C4-2B (cell line): ENCODE measurements around the gene CTSW.

Experiments used
- H3K27ac ChIP-seq: fragments of 450-650 bp; 2 replicates; pipeline ENCODE4 v1.5.1; 2017
- ZFX ChIP-seq: fragments of 450-650 bp; IDR thresholded peaks from 2 replicates; pipeline ENCODE4 v1.6.1; 2017
- TF ChIP-seq, protein P1 (sequence below): fragments of 450-650 bp; conservative IDR thresholded peaks from 2 replicates; pipeline ENCODE4 v1.5.1; 2017; ENCODE audit warnings: mild to moderate bottlenecking

CTSW gene

DNA sequence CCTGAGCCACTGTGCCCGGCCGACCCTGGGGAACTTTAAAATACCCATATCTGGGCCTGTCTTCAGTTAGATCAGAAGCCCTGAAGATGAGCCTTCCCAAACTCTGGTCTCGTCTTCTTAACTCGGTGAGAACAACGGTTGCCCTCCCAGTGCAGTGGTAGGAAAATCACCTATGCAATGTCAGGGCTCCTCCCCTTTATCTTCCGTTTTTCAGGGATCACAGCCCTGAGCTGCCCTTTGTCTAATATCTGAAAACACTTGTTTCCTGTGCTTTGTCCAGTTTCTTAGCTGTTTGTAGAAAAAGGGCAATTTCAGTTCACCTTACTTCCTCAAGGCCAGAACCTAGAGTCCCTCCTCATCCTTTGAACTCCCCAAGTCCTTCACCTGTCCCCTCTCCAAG, 49.0 kb downstream of the CTSW start:
- no peak overlapping the region for H3K27ac ChIP-seq
- TF ChIP-seq, protein P1, sequence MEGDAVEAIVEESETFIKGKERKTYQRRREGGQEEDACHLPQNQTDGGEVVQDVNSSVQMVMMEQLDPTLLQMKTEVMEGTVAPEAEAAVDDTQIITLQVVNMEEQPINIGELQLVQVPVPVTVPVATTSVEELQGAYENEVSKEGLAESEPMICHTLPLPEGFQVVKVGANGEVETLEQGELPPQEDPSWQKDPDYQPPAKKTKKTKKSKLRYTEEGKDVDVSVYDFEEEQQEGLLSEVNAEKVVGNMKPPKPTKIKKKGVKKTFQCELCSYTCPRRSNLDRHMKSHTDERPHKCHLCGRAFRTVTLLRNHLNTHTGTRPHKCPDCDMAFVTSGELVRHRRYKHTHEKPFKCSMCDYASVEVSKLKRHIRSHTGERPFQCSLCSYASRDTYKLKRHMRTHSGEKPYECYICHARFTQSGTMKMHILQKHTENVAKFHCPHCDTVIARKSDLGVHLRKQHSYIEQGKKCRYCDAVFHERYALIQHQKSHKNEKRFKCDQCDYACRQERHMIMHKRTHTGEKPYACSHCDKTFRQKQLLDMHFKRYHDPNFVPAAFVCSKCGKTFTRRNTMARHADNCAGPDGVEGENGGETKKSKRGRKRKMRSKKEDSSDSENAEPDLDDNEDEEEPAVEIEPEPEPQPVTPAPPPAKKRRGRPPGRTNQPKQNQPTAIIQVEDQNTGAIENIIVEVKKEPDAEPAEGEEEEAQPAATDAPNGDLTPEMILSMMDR, result no peak
- no peak for TF ChIP-seq ZFX

DNA sequence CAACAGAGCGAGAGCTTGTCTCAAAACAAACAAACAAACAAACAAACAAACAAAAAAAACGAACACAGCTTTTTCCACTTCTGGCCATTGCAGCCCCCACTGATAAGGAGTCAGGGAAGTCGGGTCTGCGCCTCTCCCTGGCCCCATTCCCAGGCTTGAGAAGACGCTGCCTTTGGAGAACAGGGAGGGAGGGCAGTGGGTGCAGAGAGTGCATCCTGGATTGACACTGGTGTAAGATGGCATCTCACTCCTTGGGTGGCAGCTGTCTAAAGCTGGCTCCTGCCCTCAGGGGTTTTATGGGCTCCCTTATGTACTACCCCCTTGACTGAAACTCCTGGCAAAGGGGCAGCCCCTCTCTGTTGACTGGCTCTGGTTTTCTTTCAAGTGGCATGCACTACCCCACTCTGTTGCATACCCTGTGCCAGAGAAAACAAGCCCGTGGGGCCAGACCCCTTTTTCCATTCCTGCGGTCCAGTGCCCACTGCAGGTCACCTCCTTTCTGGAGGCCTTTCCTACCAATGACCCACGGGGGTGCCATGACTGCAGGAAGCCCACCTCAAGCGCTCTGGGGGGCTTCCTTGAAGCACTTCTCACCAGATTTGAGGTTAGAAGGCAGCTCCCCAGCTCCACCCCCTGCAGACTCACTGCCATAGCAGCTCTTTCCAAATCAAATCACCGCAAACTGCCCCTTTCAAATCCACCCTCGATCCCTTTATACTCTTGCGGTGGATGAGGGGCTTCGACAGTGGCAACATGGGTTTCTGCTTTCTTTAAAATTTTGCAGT, 52.3 kb downstream of the CTSW start:
- no peak overlapping the region for H3K27ac ChIP-seq
- TF ChIP-seq ZFX, result no peak
- TF ChIP-seq, protein P1, result no peak

DNA sequence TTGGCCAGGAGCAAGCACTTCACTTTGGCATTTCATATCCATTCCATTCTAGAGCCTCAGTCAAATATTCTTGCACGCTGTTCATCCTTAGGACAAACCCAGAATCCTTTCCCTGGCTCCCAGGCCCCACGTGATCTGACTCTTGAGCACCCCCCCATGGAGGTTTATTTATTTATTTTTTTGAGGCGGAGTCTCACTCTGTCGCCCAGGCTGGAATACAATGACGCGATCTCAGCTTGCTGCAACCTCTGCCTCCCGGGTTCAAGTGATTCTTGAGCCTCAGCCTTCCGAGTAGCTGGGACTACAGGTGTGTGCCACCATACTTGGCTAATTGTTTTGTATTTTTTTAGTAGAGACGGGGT, 52.9 kb downstream of the CTSW start:
- H3K27ac ChIP-seq, result no peak overlapping the region
- TF ChIP-seq ZFX, result no peak
- TF ChIP-seq, protein P1, result no peak
